Neural progenitor cell (in vitro differentiated cells): Measurements from ENCODE around the gene AUTS2.

ENCODE experiments used
- CTCF ChIP-seq: fragments of 200-600 bp; sonication (generic); IDR thresholded peaks from 2 replicates; pipeline ENCODE4 v1.5.1; 2017; ENCODE audit warnings: antibody characterized with exemption, mild to moderate bottlenecking
- EZH2 ChIP-seq: fragments of 200-600 bp; sonication (generic); IDR thresholded peaks from 2 replicates; pipeline ENCODE4 v1.6.1; 2017; ENCODE audit warnings: antibody characterized with exemption, mild to moderate bottlenecking, moderate library complexity
- EZH2phosphoT487 ChIP-seq: fragments of 200-600 bp; sonication (generic); IDR thresholded peaks from 2 replicates; pipeline ENCODE4 v1.6.1; 2017; ENCODE audit warnings: antibody characterized with exemption

- TF ChIP-seq CTCF = no peak
- no peak for TF ChIP-seq EZH2
- TF ChIP-seq EZH2phosphoT487 = no peak
Observed at GRCh38 chr7:69656077-69656476, 57.8 kb downstream of the AUTS2 start.
